G401.6 (cell line): ENCODE results near the gene GNAT3.

Source experiments
- FAIRE-seq: peaks from 2 replicates; lab custom pipeline; 2012; peaks lifted over from hg19 to GRCh38; lab: Jason Lieb, UNC

The GNAT3 gene

GRCh38 chr7:80463272-80463920 lies 48.5 kb downstream of the GNAT3 start:
- FAIRE-seq, result no peak

- FAIRE-seq, result peak; percentile 70
Measured at GRCh38 chr7:80460857-80461256, 51.0 kb downstream of the GNAT3 start.

- no peak for FAIRE-seq
Measured at GRCh38 chr7:80459776-80460510, 51.9 kb downstream of the GNAT3 start.

- FAIRE-seq, result no peak
Measured at GRCh38 chr7:80458822-80459725, 52.8 kb downstream of the GNAT3 start.

- peak; percentile 95 for FAIRE-seq
Measured at GRCh38 chr7:80453699-80454340, 58.0 kb downstream of the GNAT3 start.

GRCh38 chr7:80450621-80451308 lies 61.1 kb downstream of the GNAT3 start:
- no peak for FAIRE-seq

- no peak for FAIRE-seq
Measured at GRCh38 chr7:80449836-80450235, 62.0 kb downstream of the GNAT3 start.

- FAIRE-seq, result no peak
Measured at GRCh38 chr7:80445351-80445750, 66.5 kb downstream of the GNAT3 start.

GRCh38 chr7:80444811-80445210 lies 67.1 kb downstream of the GNAT3 start:
- FAIRE-seq, result peak; percentile 17

GRCh38 chr7:80443325-80443724 lies 68.5 kb downstream of the GNAT3 start:
- FAIRE-seq, result no peak

GRCh38 chr7:80440883-80441282 lies 71.0 kb downstream of the GNAT3 start:
- no peak for FAIRE-seq

- FAIRE-seq, result no peak
Measured at GRCh38 chr7:80439894-80440821, 71.7 kb downstream of the GNAT3 start.

- no peak for FAIRE-seq
Measured at GRCh38 chr7:80435521-80435920, 76.3 kb downstream of the GNAT3 start.

- FAIRE-seq, result no peak
Measured at GRCh38 chr7:80434047-80434446, 77.8 kb downstream of the GNAT3 start.

GRCh38 chr7:80432166-80432565 lies 79.7 kb downstream of the GNAT3 start:
- FAIRE-seq, result no peak

- no peak for FAIRE-seq
Measured at GRCh38 chr7:80429181-80429580, 82.7 kb downstream of the GNAT3 start.

GRCh38 chr7:80428161-80429054 lies 83.5 kb downstream of the GNAT3 start:
- peak; percentile 96 for FAIRE-seq

- no peak for FAIRE-seq
Measured at GRCh38 chr7:80427218-80427617, 84.6 kb downstream of the GNAT3 start.

GRCh38 chr7:80420876-80421275 lies 91.0 kb downstream of the GNAT3 start:
- FAIRE-seq, result no peak
